ENCODE data around the gene SNCB.

DNA sequence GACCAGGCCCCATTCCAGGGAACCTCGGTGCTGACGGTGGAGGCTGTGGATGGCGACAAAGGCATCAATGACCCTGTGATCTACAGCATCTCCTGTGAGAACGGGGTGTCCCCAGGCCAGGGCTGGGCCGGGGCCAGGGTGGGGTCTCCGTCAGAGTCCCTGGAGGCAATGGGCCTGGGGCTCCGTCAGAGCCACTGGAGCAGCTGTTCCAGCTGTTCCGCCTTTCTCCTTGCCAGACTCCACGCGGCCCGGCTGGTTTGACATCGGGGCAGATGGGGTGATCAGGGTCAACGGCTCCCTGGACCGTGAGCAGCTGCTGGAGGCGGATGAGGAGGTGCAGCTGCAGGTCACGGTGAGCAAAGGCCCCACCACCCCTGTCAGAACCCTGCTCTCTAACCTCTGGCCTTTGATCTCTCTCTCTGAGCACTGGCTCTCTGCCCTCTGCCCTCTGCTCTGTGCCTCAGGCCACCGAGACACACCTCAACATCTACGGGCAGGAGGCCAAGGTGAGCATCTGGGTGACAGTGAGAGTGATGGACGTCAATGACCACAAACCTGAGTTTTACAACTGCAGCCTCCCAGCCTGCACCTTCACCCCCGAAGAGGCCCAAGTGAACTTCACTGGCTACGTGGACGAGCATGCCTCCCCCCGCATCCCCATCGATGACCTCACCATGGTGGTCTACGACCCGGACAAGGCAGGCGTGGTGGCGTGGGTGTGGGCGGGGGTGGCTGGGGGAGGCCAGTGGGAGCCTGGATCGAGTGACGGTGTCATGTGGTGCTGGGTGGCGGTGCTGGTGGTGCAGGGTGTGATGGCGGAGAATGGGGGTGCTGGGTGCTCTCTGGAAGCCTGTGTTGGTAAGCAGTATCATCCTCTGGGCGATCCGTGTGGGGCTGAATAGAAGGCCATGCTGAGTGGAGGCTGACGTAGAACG, 54.6 kb downstream of the SNCB start:
- TF ChIP-seq EZH2 (IDR thresholded peaks at IDR 0.05; ENCODE audit: low read depth, low read length, severe bottlenecking) (no peak), SIN3A (conservative IDR thresholded peaks at IDR 0.05 in 1 of 2, IDR thresholded peaks at IDR 0.05 in 1 of 2; ENCODE audit: low read depth in 1 of 2, low read length in 2 of 2) (no peak), POLR2A (IDR thresholded peaks at IDR 0.05; ENCODE audit: control extremely low read depth in 1 of 2, low read depth in 2 of 2, low read length in 2 of 2) (no peak), POLR2AphosphoS5 (IDR thresholded peaks at IDR 0.05; ENCODE audit: low read depth, low read length) (no peak), CREB1 (IDR thresholded peaks at IDR 0.05) (no peak), CBX8 (IDR thresholded peaks at IDR 0.05; ENCODE audit: borderline replicate concordance, low read depth, low read length) (no peak), CTCF (IDR thresholded peaks at IDR 0.05; ENCODE audit: control extremely low read depth in 1 of 3, insufficient read depth in 1 of 3, low read depth in 1 of 3, low read length in 3 of 3) (no peak)
